HepG2 (cell line): Measurements from ENCODE around the gene RASL12. TPM values are rescaled to one million over a fixed set of nuclear protein-coding genes. Genes with fewer than 3 reads are reported as not detected.

Experiments used
- BCL3 ChIP-seq: sonication (generic); formaldehyde crosslinking; IDR thresholded peaks from 2 replicates; pipeline ENCODE4 v1.5.1; 2020; ENCODE audit warnings: mild to moderate bottlenecking, missing genetic modification reagents, moderate library complexity
- CAMTA2 ChIP-seq: sonication (generic); formaldehyde crosslinking; IDR thresholded peaks from 2 replicates; pipeline ENCODE4 v1.4.0; 2020; ENCODE audit warnings: mild to moderate bottlenecking, missing genetic modification reagents, borderline replicate concordance
- CCDC6 ChIP-seq: sonication (generic); formaldehyde crosslinking; IDR thresholded peaks from 2 replicates; pipeline ENCODE4 v1.8.1; 2022; ENCODE audit warnings: mild to moderate bottlenecking, missing genetic modification reagents, moderate library complexity
- CENPBD1 ChIP-seq: sonication (generic); formaldehyde crosslinking; IDR thresholded peaks from 2 replicates; pipeline ENCODE4 v1.8.0; 2022; ENCODE audit warnings: missing genetic modification reagents, low read depth, mild to moderate bottlenecking, borderline replicate concordance
- FOXP4 ChIP-seq: sonication (generic); formaldehyde crosslinking; IDR thresholded peaks from 2 replicates; pipeline ENCODE4 v1.4.0; 2020; ENCODE audit warnings: missing genetic modification reagents
- HMG20A ChIP-seq: IDR thresholded peaks from 2 replicates; pipeline ENCODE4 v1.6.1; 2016; ENCODE audit warnings: borderline replicate concordance
- HMGA1 ChIP-seq: sonication (generic); formaldehyde crosslinking; conservative IDR thresholded peaks from 2 replicates; pipeline ENCODE4 v1.4.0; 2020; ENCODE audit warnings: missing genetic modification reagents
- HMGXB4 ChIP-seq, 2 experiments: sonication (generic) in 1 of 2; formaldehyde crosslinking in 1 of 2; IDR thresholded peaks; 2 replicates each; pipeline versions ENCODE4 v1.4.0 to v1.6.1; 2018 to 2020; ENCODE audit warnings: missing genetic modification reagents in 2 of 2, borderline replicate concordance in 1 of 2, low read depth in 1 of 2, mild to moderate bottlenecking in 1 of 2, missing biosample characterization in 1 of 2
- HNF4A ChIP-seq: sonication (generic); formaldehyde crosslinking; IDR thresholded peaks from 2 replicates; pipeline ENCODE4 v1.4.0; 2020; ENCODE audit warnings: missing genetic modification reagents
- IKZF1 ChIP-seq: fragments of 450-650 bp; IDR thresholded peaks from 2 replicates; pipeline ENCODE4 v1.7.1; 2016
- IKZF4 ChIP-seq: sonication (generic); formaldehyde crosslinking; IDR thresholded peaks from 2 replicates; pipeline ENCODE4 v1.5.1; 2020; ENCODE audit warnings: borderline replicate concordance, mild to moderate bottlenecking, low read depth, missing genetic modification reagents; ENCODE audit errors: not compliant biosample characterization
- MBNL3 ChIP-seq: fragments of 250-450 bp; sonication (Bioruptor Pico); conservative IDR thresholded peaks from 2 replicates; pipeline ENCODE4 v1.8.0; 2022; ENCODE audit warnings: mild to moderate bottlenecking, inconsistent platforms
- MED1 ChIP-seq: sonication (generic); formaldehyde crosslinking; IDR thresholded peaks from 2 replicates; pipeline ENCODE4 v1.4.0; 2020; ENCODE audit warnings: missing genetic modification reagents
- MIER3 ChIP-seq: IDR thresholded peaks from 2 replicates; pipeline ENCODE4 v1.6.1; 2016; ENCODE audit warnings: missing compliant biosample characterization, borderline replicate concordance
- PATZ1 ChIP-seq: sonication (generic); formaldehyde crosslinking; IDR thresholded peaks from 2 replicates; pipeline ENCODE4 v1.4.0; 2020; ENCODE audit warnings: missing genetic modification reagents
- PLRG1 ChIP-seq: fragments of 450-650 bp; conservative IDR thresholded peaks from 2 replicates; pipeline ENCODE4 v1.6.1; 2016
- TCF7 ChIP-seq: sonication (generic); IDR thresholded peaks from 2 replicates; pipeline ENCODE4 v1.6.1; 2016; ENCODE audit warnings: antibody characterized with exemption, low read depth
- TOPORS ChIP-seq: sonication (generic); formaldehyde crosslinking; IDR thresholded peaks from 2 replicates; pipeline ENCODE4 v1.8.0; 2023; ENCODE audit warnings: mild to moderate bottlenecking, missing genetic modification reagents
- WIZ ChIP-seq: sonication (generic); formaldehyde crosslinking; IDR thresholded peaks from 2 replicates; pipeline ENCODE4 v1.5.1; 2020; ENCODE audit warnings: mild to moderate bottlenecking, missing genetic modification reagents
- ZNF468 ChIP-seq: sonication (generic); formaldehyde crosslinking; IDR thresholded peaks from 2 replicates; pipeline ENCODE4 v1.8.0; 2022; ENCODE audit warnings: mild to moderate bottlenecking, moderate library complexity, missing genetic modification reagents
- ZNF644 ChIP-seq: IDR thresholded peaks from 2 replicates; pipeline ENCODE4 v1.6.1; 2016; ENCODE audit warnings: low read depth
- ZNF747 ChIP-seq: sonication (generic); formaldehyde crosslinking; IDR thresholded peaks from 2 replicates; pipeline ENCODE4 v1.8.1; 2023; ENCODE audit warnings: missing genetic modification reagents, mild to moderate bottlenecking, borderline replicate concordance
- ZNF816 ChIP-seq: sonication (generic); formaldehyde crosslinking; IDR thresholded peaks from 2 replicates; pipeline ENCODE4 v1.8.0; 2022; ENCODE audit warnings: missing genetic modification reagents, mild to moderate bottlenecking, borderline replicate concordance
- polyA plus RNA-seq, 8 experiments: library from polyadenylated mRNA; depleted of rRNA in 3 of 8; stranded (reverse) in 7 of 8; unstranded in 1 of 8; fragments of >200 nt; fragmentation: Illumina TruSeq in 4 of 8; extraction: Trizol in 4 of 8; gene quantifications; 2 replicates each; pipeline versions ENCODE4 v1.2.1 to v1.2.3, GENCODE V29; 2011 to 2016; ENCODE audit warnings: low read depth in 4 of 8, missing spikeins in 1 of 8, mixed read lengths in 1 of 8; ENCODE audit not compliant: insufficient read depth in 1 of 8
- total RNA-seq, 5 experiments: library from RNA; depleted of rRNA; stranded (reverse); fragments of >200 nt; fragmentation: Illumina TruSeq; extraction: Trizol; gene quantifications; 2 replicates each; pipeline ENCODE4 v1.2.3, GENCODE V29; 2016; ENCODE audit warnings: low read depth in 1 of 5

RASL12 gene
- total and polyA plus RNA-seq, 2 of the 13 experiments (the other 11 are each of a cell fraction or from before 2014, with no cell fraction given) = 0.16 to 0.55 TPM

GRCh38 chr15:65028921-65029735, 38.7 kb downstream of the RASL12 start, which contains the start of gene MTFMT (continued):
- TF ChIP-seq MBNL3 (CRISPR knock-in tag) (no peak), HMGXB4 (CRISPR knock-in tag; IDR thresholded peaks at IDR 0.05; ENCODE audit: borderline replicate concordance in 1 of 2, low read depth in 1 of 2) (peak; percentile 80 to 91; a peak in 3 of 4 replicates), HMG20A (CRISPR knock-in tag) (no peak), FOXP4 (no peak), ZNF468 (CRISPR knock-in tag) (0 out of 2 replicates have a peak, but pooled peaks have one; percentile 15), ZNF747 (no peak), PLRG1 (no peak), HMGA1 (CRISPR knock-in tag) (no peak), ZNF644 (CRISPR knock-in tag) (no peak), CENPBD1 (CRISPR knock-in tag) (no peak), CAMTA2 (no peak), TOPORS (CRISPR knock-in tag) (no peak), TCF7 (no peak), IKZF4 (CRISPR knock-in tag) (no peak), MIER3 (CRISPR knock-in tag) (no peak), IKZF1 (no peak), HNF4A (CRISPR knock-in tag) (no peak), PATZ1 (CRISPR knock-in tag) (no peak), WIZ (no peak), CCDC6 (CRISPR knock-in tag) (0 out of 2 replicates have a peak, but pooled peaks have one; percentile 56), MED1 (no peak; the same call in 1 of the 2 replicates), ZNF816 (CRISPR knock-in tag) (no peak), BCL3 (CRISPR knock-in tag) (peak; percentile 84; the same call in 1 of the 2 replicates)
